WTC11 (cell line): Measurements from ENCODE around the gene ID3. TPM values are rescaled to one million over a fixed set of nuclear protein-coding genes. Genes with fewer than 3 reads are reported as not detected.

Experiments
- ATAC-seq: fragments of 200-7000 bp; cut with Tn5 transposase; 2 replicates; pipeline ENCODE4 v1.10.0; 2021; ENCODE audit warnings: mild to moderate bottlenecking, moderate library complexity
- CTCF ChIA-PET: fragments of 300-600 bp; sonication (Branson Sonifier 250); formaldehyde crosslinking; loops from one replicate; lab custom pipeline; 2021; ENCODE audit warnings: antibody characterized with exemption; lab: Charles Lee
- POLR2A ChIA-PET: fragments of 350-600 bp; sonication (Branson Sonifier 250); formaldehyde crosslinking; loops from one replicate; lab custom pipeline; 2021; ENCODE audit warnings: antibody characterized with exemption; lab: Charles Lee
- DNase-seq: peaks from one replicate; pipeline ENCODE4 v3.0.0; 2021; ENCODE audit warnings: low spot score
- H3K27ac Mint-ChIP-seq: 2 replicates; pipeline ENCODE4 v1.8.0; 2021; ENCODE audit warnings: mixed read lengths
- H3K27me3 Mint-ChIP-seq: 2 replicates; pipeline ENCODE4 v1.8.0; 2021; ENCODE audit warnings: low read depth, mild to moderate bottlenecking, moderate library complexity, mixed read lengths
- H3K36me3 Mint-ChIP-seq: 2 replicates; pipeline ENCODE4 v1.8.0; 2021; ENCODE audit warnings: mixed read lengths
- H3K4me1 Mint-ChIP-seq: 2 replicates; pipeline ENCODE4 v1.8.0; 2022; ENCODE audit warnings: mixed read lengths
- H3K4me3 Mint-ChIP-seq: 2 replicates; pipeline ENCODE4 v1.8.0; 2021; ENCODE audit warnings: mild to moderate bottlenecking, moderate library complexity, mixed read lengths
- H3K9me3 Mint-ChIP-seq: 2 replicates; pipeline ENCODE4 v1.8.0; 2021; ENCODE audit warnings: mixed read lengths
- CBFB ChIP-seq: sonication (generic); formaldehyde crosslinking; IDR thresholded peaks from 2 replicates; pipeline ENCODE4 v1.8.1; 2022; ENCODE audit warnings: mild to moderate bottlenecking, low read depth, missing genetic modification reagents
- EMX1 ChIP-seq: fragments of 250-450 bp; sonication (Bioruptor Pico); IDR thresholded peaks from 2 replicates; pipeline ENCODE4 v1.8.0; 2021; ENCODE audit warnings: mild to moderate bottlenecking
- ESRRA ChIP-seq: sonication (generic); formaldehyde crosslinking; IDR thresholded peaks from 2 replicates; pipeline ENCODE4 v1.8.1; 2022; ENCODE audit warnings: mild to moderate bottlenecking, missing genetic modification reagents, borderline replicate concordance
- GRHL2 ChIP-seq: fragments of 250-450 bp; sonication (Bioruptor Pico); IDR thresholded peaks from 2 replicates; pipeline ENCODE4 v1.8.0; 2022; ENCODE audit warnings: mild to moderate bottlenecking, moderate library complexity; ENCODE audit not compliant: insufficient replicate concordance, severe bottlenecking
- NR2C2 ChIP-seq: sonication (generic); formaldehyde crosslinking; IDR thresholded peaks from 2 replicates; pipeline ENCODE4 v1.8.0; 2022; ENCODE audit warnings: mild to moderate bottlenecking, missing genetic modification reagents
- RORB ChIP-seq: fragments of 250-450 bp; sonication (Bioruptor Pico); IDR thresholded peaks from 2 replicates; pipeline ENCODE4 v1.9.0; 2021; ENCODE audit warnings: mild to moderate bottlenecking
- SP1 ChIP-seq: sonication (generic); formaldehyde crosslinking; conservative IDR thresholded peaks from 2 replicates; pipeline ENCODE4 v1.8.1; 2022; ENCODE audit warnings: missing genetic modification reagents
- ZNF423 ChIP-seq: fragments of 250-450 bp; sonication (Bioruptor Pico); IDR thresholded peaks from 2 replicates; pipeline ENCODE4 v2.1.2; 2022; ENCODE audit warnings: mild to moderate bottlenecking, moderate library complexity
- total RNA-seq: library from RNA; stranded (reverse); gene quantifications from 3 replicates; pipeline ENCODE4 v1.2.3, GENCODE V29; 2021
- TF ChIP-seq, protein P1 (sequence below): sonication (generic); formaldehyde crosslinking; IDR thresholded peaks from 2 replicates; pipeline ENCODE4 v1.8.0; 2022; ENCODE audit warnings: mild to moderate bottlenecking, missing genetic modification reagents
- TF ChIP-seq, protein P2 (sequence below): sonication (generic); formaldehyde crosslinking; IDR thresholded peaks from 2 replicates; pipeline ENCODE4 v1.8.1; 2022; ENCODE audit warnings: low read depth, missing genetic modification reagents, borderline replicate concordance
- TF ChIP-seq, protein P3 (sequence below): sonication (generic); formaldehyde crosslinking; conservative IDR thresholded peaks from 2 replicates; pipeline ENCODE4 v1.8.1; 2023; ENCODE audit warnings: mild to moderate bottlenecking, low read depth, missing genetic modification reagents, moderate library complexity
- TF ChIP-seq, protein P4 (sequence below): sonication (generic); formaldehyde crosslinking; IDR thresholded peaks from 2 replicates; pipeline ENCODE4 v1.8.1; 2023; ENCODE audit warnings: mild to moderate bottlenecking, missing genetic modification reagents, moderate library complexity
- TF ChIP-seq, protein P5 (sequence below): fragments of 200-600 bp; IDR thresholded peaks from 2 replicates; pipeline ENCODE4 v1.8.0; 2022; ENCODE audit warnings: antibody characterized with exemption
- TF ChIP-seq, protein P6 (sequence below): sonication (generic); formaldehyde crosslinking; IDR thresholded peaks from 2 replicates; pipeline ENCODE4 v1.8.1; 2022; ENCODE audit warnings: mild to moderate bottlenecking, moderate library complexity, missing genetic modification reagents
- TF ChIP-seq, protein P7 (sequence below): fragments of 250-450 bp; sonication (Bioruptor Pico); conservative IDR thresholded peaks from 2 replicates; pipeline ENCODE4 v1.9.0; 2021; ENCODE audit warnings: mild to moderate bottlenecking
- TF ChIP-seq, protein P8 (sequence below): sonication (generic); formaldehyde crosslinking; IDR thresholded peaks from 2 replicates; pipeline ENCODE4 v1.8.1; 2023; ENCODE audit warnings: mild to moderate bottlenecking, moderate library complexity, missing genetic modification reagents

The ID3 gene
- total RNA-seq, 1 experiment from 2014 or later, result 168 TPM

DNA sequence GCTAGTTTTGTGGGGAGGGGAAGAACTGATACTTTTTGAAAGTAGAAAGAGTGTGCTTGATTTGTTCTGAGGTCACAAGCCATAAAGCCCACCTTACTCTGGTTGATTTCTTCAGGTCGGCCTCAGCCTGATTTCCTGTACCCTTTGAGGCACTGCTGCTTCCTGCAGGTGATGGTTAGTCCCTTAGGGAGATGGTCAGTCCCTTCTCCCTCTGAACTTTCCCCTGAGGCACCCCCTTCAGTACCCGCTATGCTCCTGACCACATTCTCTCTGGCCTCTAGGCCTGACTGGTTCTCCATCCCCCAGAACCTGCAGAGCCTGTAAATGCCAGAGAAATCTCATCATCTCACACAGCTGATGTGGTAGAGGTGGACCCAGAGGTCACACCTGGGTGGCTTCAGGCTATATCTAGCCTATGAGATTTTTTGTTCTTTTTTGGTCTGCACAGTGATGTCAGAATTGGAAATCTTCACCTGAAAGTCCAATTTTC lies 15.0 kb upstream of the ID3 start:
- Mint-ChIP-seq H3K4me1 (peaks cover 41% of the 10 kb centered on the region), H3K27ac (no peak overlapping the region), H3K27me3 (no peaks in the 10 kb centered on the region), H3K4me3 (no peak overlapping the region), H3K9me3 (peaks cover 7% of the 10 kb centered on the region), H3K36me3 (peaks cover 7% of the 10 kb centered on the region)
- TF ChIP-seq, protein P1, sequence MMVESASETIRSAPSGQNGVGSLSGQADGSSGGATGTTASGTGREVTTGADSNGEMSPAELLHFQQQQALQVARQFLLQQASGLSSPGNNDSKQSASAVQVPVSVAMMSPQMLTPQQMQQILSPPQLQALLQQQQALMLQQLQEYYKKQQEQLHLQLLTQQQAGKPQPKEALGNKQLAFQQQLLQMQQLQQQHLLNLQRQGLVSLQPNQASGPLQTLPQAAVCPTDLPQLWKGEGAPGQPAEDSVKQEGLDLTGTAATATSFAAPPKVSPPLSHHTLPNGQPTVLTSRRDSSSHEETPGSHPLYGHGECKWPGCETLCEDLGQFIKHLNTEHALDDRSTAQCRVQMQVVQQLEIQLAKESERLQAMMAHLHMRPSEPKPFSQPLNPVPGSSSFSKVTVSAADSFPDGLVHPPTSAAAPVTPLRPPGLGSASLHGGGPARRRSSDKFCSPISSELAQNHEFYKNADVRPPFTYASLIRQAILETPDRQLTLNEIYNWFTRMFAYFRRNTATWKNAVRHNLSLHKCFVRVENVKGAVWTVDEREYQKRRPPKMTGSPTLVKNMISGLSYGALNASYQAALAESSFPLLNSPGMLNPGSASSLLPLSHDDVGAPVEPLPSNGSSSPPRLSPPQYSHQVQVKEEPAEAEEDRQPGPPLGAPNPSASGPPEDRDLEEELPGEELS (CRISPR knock-in tag), result no peak
- TF ChIP-seq, protein P2, sequence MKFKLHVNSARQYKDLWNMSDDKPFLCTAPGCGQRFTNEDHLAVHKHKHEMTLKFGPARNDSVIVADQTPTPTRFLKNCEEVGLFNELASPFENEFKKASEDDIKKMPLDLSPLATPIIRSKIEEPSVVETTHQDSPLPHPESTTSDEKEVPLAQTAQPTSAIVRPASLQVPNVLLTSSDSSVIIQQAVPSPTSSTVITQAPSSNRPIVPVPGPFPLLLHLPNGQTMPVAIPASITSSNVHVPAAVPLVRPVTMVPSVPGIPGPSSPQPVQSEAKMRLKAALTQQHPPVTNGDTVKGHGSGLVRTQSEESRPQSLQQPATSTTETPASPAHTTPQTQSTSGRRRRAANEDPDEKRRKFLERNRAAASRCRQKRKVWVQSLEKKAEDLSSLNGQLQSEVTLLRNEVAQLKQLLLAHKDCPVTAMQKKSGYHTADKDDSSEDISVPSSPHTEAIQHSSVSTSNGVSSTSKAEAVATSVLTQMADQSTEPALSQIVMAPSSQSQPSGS (CRISPR knock-in tag), result no peak
- TF ChIP-seq, protein P3, sequence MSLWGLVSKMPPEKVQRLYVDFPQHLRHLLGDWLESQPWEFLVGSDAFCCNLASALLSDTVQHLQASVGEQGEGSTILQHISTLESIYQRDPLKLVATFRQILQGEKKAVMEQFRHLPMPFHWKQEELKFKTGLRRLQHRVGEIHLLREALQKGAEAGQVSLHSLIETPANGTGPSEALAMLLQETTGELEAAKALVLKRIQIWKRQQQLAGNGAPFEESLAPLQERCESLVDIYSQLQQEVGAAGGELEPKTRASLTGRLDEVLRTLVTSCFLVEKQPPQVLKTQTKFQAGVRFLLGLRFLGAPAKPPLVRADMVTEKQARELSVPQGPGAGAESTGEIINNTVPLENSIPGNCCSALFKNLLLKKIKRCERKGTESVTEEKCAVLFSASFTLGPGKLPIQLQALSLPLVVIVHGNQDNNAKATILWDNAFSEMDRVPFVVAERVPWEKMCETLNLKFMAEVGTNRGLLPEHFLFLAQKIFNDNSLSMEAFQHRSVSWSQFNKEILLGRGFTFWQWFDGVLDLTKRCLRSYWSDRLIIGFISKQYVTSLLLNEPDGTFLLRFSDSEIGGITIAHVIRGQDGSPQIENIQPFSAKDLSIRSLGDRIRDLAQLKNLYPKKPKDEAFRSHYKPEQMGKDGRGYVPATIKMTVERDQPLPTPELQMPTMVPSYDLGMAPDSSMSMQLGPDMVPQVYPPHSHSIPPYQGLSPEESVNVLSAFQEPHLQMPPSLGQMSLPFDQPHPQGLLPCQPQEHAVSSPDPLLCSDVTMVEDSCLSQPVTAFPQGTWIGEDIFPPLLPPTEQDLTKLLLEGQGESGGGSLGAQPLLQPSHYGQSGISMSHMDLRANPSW (CRISPR knock-in tag), result no peak
- TF ChIP-seq RORB (CRISPR knock-in tag) (no peak), NR2C2 (no peak), CBFB (CRISPR knock-in tag) (no peak), SP1 (CRISPR knock-in tag) (no peak), ESRRA (CRISPR knock-in tag) (no peak), EMX1 (no peak)
- TF ChIP-seq, protein P4, sequence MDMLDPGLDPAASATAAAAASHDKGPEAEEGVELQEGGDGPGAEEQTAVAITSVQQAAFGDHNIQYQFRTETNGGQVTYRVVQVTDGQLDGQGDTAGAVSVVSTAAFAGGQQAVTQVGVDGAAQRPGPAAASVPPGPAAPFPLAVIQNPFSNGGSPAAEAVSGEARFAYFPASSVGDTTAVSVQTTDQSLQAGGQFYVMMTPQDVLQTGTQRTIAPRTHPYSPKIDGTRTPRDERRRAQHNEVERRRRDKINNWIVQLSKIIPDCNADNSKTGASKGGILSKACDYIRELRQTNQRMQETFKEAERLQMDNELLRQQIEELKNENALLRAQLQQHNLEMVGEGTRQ (CRISPR knock-in tag), result no peak
- TF ChIP-seq, protein P5, sequence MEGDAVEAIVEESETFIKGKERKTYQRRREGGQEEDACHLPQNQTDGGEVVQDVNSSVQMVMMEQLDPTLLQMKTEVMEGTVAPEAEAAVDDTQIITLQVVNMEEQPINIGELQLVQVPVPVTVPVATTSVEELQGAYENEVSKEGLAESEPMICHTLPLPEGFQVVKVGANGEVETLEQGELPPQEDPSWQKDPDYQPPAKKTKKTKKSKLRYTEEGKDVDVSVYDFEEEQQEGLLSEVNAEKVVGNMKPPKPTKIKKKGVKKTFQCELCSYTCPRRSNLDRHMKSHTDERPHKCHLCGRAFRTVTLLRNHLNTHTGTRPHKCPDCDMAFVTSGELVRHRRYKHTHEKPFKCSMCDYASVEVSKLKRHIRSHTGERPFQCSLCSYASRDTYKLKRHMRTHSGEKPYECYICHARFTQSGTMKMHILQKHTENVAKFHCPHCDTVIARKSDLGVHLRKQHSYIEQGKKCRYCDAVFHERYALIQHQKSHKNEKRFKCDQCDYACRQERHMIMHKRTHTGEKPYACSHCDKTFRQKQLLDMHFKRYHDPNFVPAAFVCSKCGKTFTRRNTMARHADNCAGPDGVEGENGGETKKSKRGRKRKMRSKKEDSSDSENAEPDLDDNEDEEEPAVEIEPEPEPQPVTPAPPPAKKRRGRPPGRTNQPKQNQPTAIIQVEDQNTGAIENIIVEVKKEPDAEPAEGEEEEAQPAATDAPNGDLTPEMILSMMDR, result no peak
- no peak for DNase-seq
- no peak for ATAC-seq
- ChIA-PET POLR2A (no interaction called here), CTCF (interaction anchor here (0.8 to 4.4 kb wide), 2 partner anchors 10 to 63 kb away, joined by 4 to 25 read pairs; no protein-coding TSS in a partner anchor)

DNA sequence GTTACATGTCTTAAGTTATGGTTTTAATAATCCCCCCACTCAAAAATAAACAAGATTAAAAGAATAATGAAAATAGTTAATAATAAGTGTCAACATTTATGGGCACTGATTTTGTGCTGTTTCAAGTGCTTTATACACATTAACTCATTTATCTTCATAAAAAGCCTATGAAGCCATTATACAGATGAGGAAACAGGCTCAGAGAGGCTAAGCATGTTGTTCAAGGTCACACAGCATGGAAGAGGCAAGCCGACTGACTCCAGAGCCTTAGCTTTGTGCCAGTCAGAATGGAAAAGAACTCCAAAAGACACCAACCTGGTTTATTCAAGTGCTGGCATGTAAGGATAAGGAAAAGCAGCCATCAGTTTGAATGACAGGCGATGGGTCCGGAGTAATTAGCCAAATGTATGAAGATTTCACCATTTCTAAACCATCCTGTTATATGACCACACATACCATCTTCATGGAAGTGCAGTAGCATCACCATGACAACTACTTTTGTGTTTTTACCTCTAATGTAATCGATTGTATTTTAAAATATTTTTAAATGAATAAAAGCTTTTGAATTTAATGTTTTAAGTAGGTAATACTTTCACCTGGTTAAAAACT lies 14.4 kb upstream of the ID3 start:
- DNase-seq, result no peak
- CTCF ChIA-PET, result interaction anchor here (0.8 kb wide), 1 partner anchor 11 kb away, joined by 4 read pairs; no protein-coding TSS in a partner anchor
- no peak for ATAC-seq
- Mint-ChIP-seq H3K4me3 (no peak overlapping the region), H3K36me3 (peaks cover 7% of the 10 kb centered on the region), H3K27ac (no peak overlapping the region), H3K4me1 (peaks cover 47% of the 10 kb centered on the region), H3K9me3 (peaks cover 7% of the 10 kb centered on the region), H3K27me3 (no peaks in the 10 kb centered on the region)
- POLR2A ChIA-PET, result no interaction called here
- TF ChIP-seq ZNF423 (no peak), GRHL2 (no peak), ESRRA (CRISPR knock-in tag) (no peak), EMX1 (no peak)
- TF ChIP-seq, protein P6, sequence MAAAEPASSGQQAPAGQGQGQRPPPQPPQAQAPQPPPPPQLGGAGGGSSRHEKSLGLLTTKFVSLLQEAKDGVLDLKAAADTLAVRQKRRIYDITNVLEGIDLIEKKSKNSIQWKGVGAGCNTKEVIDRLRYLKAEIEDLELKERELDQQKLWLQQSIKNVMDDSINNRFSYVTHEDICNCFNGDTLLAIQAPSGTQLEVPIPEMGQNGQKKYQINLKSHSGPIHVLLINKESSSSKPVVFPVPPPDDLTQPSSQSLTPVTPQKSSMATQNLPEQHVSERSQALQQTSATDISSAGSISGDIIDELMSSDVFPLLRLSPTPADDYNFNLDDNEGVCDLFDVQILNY (CRISPR knock-in tag), result no peak
- TF ChIP-seq, protein P7, sequence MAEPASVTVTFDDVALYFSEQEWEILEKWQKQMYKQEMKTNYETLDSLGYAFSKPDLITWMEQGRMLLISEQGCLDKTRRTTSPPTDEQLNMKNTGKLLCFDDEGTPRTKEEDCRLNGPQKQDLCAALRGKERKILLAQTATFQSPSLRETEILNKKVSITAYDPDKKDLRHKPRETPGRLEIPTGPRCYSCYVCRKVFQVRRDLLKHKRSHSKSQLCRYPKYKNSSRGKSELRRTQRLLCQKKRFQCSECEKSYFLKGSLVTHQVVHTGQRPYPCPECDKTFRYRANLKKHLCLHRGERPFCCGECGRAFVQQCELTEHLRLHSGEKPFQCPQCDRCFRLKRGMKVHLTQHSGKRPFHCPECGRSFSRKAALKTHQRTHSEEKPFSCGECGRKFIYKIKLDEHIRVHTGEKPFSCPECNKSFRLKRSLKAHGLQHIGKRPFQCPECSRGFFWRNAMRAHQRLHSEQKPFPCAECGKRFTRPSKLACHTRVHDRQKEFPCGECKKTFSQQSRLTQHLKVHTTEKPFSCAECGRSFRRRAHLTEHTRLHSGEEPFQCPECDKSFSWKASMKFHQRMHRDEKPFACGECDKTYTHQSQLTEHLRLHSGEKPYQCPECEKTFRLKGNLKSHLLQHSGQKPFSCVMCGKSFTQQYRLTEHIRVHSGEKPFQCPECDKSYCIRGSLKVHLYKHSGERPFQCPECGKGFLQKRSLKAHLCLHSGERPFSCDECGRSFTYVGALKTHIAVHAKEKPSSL (CRISPR knock-in tag), result no peak
- TF ChIP-seq, protein P8, sequence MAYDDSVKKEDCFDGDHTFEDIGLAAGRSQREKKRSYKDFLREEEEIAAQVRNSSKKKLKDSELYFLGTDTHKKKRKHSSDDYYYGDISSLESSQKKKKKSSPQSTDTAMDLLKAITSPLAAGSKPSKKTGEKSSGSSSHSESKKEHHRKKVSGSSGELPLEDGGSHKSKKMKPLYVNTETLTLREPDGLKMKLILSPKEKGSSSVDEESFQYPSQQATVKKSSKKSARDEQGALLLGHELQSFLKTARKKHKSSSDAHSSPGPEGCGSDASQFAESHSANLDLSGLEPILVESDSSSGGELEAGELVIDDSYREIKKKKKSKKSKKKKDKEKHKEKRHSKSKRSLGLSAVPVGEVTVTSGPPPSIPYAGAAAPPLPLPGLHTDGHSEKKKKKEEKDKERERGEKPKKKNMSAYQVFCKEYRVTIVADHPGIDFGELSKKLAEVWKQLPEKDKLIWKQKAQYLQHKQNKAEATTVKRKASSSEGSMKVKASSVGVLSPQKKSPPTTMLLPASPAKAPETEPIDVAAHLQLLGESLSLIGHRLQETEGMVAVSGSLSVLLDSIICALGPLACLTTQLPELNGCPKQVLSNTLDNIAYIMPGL (CRISPR knock-in tag), result no peak
